ENCODE results near the gene MDM1.

The MDM1 gene

DNA sequence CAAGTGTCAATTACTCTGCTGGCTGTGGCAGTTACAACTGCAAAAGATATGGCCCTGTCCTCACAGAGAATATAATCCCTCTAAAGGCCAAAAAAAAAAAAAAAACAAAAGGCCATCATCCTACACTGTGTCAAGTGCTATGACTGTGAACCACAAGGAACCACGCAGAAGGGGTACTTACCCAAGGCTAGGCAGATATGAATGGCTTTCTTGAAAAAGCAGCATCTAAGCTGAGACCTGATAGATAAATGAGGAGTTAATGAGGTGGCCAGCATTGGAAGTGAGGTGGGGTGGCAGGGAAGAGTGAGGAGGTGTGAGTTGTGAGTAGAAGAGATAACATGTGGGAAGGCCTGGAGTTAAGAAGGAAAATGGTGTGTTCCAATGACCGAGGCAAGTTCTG, 62.4 kb downstream of the MDM1 start:
- FAIRE-seq = no peak

GRCh38 chr12:68268967-68269366, 63.2 kb downstream of the MDM1 start:
- FAIRE-seq = no peak

- FAIRE-seq = no peak
These were observed 64.2 kb downstream of the MDM1 start for GRCh38 chr12:68267892-68268396.

- FAIRE-seq = no peak
These were observed 67.3 kb downstream of the MDM1 start for GRCh38 chr12:68264857-68265256.

GRCh38 chr12:68264158-68264855, 67.9 kb downstream of the MDM1 start:
- FAIRE-seq = no peak

DNA sequence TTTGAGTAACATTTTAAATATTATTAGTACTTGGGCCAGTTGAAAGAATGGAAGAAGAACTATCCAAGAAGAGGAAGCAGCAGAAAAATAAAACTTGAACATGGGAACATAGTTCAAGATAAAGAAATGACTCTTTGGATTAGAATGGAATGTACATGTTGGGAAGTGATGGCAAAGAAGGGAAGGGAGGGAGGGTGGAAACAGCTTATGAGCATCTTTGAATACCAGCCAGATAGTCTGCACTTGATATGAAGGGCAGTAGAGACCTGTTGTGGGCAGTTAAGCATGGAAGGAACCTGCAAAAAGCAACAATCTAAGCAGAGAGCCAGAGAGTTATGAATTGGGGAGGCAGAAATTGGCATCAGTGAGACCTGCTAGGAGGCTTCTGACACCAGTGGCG, 68.8 kb downstream of the MDM1 start:
- no peak for FAIRE-seq

DNA sequence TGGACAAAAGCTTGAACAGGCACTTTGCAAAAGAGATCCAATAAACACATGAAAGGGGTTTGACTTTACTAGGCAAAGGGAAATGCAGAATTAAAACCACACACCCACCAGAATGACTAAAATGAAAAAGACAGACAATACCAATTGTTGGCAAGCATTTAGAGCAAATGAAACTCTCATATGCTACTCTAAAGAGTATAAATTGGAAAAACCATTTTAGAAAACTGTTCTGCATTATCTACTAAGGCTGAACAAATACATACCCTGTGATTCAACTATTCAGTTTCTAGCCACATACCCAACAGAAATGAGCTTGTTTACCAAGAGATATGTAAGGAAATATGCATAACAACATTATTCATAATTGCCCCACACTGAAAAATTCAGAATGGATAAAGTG, 70.3 kb downstream of the MDM1 start:
- FAIRE-seq = no peak

DNA sequence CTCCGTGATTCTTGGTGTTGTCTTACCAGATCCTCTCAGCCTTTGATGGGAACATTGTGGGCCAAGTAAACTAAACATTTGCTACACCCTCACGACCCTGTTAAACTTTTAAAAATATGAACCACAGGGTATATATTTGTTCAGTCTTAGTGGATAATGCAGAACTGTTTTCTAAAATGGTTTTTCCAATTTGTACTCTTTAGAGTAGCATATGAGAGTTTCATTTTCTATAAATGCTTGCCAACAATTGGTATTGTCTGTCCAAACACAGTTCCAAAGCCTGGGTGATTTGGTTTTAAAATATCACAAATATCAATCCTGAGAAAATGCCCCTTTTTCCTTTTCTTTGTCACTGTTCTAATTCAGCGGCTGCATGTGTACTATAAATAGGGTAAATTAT, 72.0 kb downstream of the MDM1 start:
- no peak for FAIRE-seq

DNA sequence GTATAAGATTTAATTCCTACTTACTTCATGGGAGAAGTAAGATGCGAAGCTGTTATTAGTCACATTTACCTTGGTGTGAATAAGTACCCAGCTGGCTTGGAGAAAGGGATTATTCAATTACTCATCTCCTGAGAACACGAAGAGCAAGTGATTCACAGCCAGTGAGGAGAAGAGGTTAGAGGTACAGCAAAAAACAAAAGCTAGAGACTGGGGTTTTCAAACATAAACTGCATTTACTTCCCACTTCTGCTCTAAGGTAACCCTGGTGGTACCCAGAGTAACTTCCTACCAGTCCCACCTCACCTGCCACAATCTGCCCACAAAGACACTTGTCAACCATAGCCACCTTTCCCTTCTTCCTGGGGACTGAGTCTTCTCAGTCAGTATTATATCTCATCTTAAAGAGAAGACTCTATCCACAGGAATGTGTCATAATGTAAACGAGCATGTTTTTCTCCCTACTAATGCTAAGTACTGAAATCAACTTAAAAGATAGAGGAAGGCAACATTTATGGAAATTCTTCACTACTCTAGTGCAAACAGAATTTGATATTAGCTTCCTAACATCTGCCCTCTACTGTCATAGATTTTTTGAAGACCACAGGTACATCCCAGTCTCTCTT, 72.7 kb downstream of the MDM1 start:
- FAIRE-seq = no peak

DNA sequence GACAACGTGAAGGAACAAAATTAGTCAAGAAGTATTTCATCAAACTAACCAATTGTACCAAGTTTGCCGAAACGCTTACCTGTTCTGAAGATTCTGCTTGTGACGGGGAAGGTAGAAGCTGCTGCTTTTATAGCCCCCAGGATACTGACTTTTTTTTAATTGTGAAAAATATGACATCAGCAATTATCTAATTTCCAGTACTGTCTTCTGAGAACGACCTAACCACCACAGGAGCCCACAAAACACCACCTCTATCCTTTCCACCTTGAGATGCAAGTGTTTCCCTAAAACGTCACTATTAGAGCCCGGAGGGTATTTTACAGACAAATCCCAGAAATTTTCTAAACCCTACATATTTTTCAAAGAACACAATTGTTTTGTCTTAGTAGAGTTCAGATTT, 78.7 kb downstream of the MDM1 start, which contains the start of gene IL22:
IL22 (minus strand) TSS at position 101 of the 400 bp plus-strand sequence. CDS start 156 bp downstream, outside the sequence.
- FAIRE-seq = no peak

DNA sequence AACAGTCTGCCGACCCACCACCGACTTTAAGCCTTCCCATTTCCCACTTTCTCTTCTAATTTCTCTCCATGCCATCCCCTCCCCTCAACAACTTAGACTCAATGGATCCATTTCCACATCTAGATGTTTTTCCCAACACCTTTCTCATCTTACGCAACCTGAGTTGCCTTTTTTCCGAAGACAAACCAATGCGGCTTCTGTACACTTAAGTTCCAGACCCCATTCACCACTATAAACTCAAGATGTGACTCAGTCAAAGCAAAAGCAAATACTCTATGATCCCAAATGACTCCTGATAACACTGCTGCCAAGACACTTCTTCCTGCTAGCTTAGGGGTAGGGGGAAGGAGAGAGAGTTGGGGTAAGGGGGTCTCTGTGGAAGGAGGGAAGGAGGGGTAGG, 80.1 kb downstream of the MDM1 start:
- FAIRE-seq = no peak

DNA sequence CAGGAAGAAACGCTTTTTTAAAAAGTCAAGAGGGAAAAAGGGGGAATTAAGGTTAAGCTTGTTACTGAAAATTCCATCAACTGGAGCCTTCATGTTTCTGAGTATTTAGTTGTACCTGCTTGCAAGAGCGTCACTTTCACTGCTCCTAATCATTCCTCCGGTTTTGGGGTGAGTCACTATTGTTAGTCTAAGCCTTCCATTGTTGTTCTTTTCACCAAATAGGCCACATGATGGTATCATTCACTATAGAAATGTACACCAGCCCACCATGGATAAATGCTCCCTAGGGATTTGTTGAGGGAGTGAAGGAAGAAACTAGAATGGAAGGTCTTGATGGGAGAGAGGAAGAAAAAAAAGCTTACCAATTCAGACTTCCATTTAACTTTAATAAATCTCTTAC, 81.7 kb downstream of the MDM1 start:
- no peak for FAIRE-seq

- no peak for FAIRE-seq
These were observed 84.4 kb downstream of the MDM1 start for GRCh38 chr12:68247785-68248184.

DNA sequence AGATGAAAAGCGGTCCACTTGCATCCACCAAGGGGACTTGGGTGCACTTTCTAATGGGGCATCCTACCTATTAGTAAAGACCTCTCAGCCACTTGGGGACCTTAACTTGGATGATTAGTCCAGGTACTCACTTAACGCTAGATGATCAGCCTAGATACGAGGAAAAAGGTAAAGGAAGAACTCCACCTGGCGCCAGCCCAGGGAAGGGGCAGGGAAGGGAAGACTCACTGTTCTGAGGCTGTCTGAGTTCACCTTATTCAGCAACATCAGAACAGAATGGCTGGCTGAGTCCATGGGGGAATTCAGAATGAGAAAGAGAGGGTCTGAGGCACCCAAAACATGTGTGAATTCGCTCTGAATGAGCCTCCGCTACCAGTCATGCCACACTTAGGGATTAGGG, 85.8 kb downstream of the MDM1 start:
- no peak for FAIRE-seq

GRCh38 chr12:68245180-68246021, 86.8 kb downstream of the MDM1 start:
- no peak for FAIRE-seq
